Fibroblast of skin of right biceps (primary cell): ENCODE results near the gene SRL.
A peak's percentile ranks its signal among the peaks of the same experiment; 100 is the strongest.
"Not testable (repeated sequence)": the region's sequence is repeated elsewhere in the genome, so short reads cannot be mapped to it uniquely, and the experiment has no call there.

ENCODE experiments used
- DNase-seq: peaks from one replicate; pipeline ENCODE4 v3.0.0-alpha.2; 2013

SRL gene

DNA sequence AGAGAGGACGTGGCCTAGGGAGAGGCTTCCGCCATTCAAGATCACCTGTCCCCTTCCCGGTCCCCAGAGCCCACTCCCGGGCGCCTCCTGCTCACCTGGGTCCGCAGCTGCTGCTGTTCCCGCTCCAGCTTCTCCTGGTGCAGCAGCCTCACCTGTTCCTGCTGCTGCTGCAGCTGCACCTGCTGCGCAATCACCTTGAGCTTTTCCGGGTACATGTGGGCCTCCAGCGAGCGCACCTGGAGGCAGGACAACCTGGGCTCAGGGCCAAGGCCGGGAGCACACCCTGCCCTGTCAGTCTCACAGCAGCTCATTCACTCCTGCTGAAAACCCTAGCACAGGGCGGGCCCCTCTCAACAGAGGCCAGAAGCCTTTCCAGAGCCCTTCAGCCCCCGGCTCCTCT lies 18.5 kb upstream of the SRL start:
- no peak for DNase-seq

DNA sequence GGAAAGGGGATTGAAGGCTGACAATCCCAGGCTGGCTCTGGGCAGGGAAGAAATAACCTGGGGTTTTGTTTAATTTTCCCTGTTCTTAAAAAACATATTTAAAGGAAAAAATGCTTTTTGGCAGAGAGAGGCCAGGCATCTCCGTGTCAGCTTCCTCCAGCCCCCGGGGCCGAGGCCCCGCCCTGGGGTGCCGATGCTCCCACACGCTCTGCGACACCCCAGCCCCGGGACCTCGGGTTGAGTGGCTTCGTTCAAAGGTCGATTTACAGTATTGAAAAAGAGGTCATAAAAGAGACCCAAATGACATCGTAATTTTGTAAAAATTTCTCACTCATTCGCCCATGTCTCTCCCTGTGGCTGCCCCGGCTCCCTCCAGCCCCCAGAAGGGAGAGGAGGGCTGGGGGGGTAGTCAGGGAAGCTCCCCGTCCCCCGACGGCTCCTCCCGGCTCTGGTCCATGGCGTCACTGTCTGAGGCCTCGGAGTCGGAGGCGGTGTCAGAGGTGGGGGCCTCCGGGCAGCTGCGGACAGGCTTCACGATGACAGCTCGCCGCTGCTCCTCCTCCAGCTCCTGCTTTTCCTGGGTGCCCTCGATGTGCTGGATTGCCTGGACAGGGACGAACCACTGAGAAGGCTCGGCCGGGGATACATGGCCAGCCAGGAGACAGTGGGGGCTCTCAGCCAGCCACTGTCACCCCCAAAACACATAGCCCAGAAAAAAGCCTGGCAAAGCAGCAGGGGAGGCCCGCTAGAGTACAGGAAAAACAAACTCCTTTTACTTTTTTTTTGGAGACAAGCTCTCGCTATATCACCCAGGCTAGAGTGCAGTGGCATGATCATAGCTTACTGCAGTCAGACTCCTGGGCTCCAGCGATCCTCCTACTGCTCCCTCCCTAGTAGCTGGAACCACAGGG lies 16.0 kb upstream of the SRL start:
- no peak for DNase-seq

DNA sequence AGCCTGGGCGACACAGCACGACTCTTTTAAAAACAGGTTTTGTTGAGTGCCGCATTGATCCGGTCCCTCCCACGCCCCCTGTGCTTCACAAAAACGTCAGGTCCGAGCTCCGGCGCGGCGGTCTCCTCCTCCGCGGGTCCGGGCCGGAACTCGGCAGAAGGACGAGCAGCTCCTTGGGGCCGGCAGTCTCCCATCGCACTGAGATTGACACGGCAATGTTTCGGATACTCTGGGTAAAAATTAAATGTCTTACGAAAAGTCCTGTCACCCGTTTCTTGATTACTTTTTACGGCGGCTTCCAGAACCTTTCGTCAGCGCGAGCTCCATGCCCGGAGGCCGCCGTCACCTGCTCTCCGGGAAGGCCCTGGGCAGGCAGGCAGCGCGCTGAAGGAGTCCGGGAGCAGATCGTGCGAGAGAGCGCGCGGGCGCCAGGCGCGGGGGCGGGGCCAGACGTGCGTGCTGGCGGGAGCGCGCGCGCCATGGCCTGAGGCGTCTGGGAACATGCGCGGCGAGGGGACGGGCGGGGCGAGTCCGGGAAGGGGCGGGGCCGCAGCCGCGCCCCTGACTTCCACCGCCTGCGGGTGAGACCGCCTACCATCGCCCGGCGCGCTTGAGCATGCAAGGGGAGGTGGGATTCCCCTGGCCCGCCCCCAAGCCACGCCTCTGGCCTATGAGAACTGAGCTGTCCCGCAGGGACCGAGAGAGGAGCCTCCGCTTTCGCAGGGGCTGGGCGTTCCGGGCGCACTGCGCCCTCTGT lies 11.7 kb upstream of the SRL start:
- peak; percentile 100 for DNase-seq

DNA sequence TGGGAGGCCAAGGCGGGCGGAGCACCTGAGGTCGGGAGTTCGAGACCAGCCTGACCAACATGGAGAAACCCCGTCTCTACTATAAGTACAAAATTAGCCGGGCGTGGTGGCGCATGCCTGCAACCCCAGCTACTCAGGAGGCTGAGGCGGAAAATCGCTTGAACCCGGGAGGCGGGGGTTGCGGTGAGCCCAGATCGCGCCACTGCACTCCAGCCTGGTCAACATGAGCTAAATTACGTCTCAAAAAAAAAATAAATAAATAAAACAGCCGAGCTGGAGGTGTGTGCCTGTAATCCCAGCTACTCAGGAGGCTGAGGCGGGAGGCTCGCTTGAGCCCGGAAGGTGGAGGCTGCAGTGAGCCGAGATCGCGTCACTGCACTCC lies 11.1 kb upstream of the SRL start:
- DNase-seq: not testable (repeated sequence)

DNA sequence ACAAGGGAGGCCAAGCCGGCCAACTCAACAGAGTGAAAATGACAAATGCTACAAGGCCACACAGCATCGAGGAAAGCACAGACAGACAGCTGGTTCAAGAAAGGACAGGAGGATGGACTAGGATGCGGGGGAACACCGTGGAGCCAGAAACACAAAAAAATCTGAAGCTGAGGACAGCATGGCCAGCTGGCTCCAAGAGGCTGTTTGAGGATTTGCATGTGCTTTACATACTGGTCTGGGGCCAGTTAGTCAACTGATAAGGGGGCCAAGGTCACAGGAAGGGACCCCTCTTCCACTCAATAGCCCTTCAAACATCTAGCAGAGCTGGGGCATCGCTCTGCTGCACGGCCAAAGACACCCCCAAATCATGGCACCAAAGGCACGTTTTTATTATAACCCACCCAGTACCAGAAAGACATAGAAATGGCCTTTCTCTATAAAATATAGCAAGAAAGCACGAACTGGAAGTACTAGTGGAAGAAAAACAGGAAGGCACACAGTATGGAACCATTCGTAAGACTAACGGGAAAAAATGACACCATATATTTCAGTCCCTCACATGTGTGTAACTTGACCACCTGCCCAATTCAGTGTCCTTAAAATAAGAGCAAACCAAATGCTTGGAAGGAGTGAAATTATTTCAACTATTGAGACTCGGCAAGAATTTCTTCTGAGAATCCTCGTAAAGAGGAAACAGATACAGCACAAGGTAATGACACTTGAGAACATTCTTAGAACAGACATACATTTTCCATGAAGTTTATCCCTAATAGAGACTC lies 7.8 kb upstream of the SRL start:
- no peak for DNase-seq

DNA sequence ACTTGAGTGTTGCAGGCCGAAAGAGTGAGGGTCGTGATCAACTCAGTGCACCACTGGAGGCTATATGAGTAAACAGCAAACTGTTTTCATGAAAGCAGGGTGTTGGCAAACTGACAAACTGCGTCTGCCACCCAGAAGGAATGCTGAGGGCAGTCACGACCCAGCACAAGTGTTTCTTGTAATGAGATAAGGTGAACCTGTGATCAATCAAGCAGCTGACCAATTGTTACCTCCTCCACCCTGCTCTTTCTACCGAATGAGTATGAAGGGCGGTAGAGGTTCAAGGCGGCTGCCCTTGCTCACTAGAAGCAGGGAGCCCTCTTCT lies 5.5 kb upstream of the SRL start:
- DNase-seq: no peak

DNA sequence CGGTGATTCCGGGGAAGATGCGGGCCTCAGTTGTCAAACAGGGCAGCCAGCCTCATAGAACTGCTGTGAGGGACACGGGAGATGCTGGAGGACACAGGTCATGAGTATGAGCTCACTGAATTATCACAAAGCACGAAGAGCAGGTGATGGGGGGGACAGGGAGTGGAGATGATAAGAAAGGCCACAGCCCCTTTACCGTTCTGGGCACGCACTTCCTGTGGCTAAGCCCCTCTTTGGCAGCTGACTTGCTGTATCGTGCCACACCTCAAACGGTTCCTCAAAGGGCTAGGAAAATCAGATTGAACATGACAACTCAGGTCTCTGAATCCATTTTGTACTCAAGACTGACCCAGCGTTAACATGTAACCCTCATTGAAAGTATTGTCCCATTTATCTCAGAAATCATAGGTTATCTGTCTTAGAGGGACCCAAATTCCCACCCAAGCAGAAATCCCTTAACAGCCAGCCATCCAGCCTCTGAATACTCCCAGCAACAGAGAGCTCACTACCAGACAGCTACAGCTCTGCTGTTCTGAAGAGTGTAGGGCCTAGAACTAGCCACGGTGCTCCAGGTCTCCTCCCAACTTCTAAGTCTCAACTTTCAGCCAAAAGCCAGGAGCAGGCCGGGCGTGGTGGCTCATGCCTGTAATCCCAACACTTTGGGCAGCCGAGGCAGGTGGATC lies 5.0 kb upstream of the SRL start:
- no peak for DNase-seq

DNA sequence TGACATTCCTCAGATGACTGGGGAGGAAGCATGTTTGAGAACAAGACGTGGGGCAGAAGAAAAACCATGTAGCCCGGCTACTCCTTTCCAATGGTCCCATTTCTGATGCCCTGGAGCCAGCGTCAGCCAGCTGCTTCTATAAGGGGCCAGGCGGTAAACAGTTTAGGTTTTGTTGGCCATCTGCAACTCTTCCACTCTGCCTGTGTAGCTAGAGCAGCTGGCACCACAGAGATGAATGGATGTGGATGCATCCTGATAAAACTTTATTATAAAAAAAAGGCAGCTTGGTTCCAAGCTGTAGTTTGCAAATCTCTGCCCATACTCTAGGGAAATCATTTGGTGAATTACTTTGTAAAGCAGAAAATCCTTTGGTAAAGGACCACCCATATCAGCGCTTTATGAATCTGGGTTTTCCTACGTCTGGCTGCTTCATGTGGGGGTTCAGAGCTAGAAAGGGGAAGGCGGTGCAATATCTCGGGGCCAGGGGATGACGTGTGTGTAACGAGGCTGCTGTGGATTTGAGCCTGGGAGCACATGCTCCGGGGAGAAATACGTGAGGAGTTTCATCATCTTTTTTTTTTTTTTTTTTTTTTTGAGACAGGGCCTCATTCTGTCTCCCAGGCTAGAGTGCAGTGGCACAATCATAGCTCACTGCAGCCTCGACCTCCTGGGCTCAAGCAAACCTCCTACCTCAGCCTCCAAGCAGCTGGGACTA lies 3.4 kb upstream of the SRL start:
- peak; percentile 45 for DNase-seq

DNA sequence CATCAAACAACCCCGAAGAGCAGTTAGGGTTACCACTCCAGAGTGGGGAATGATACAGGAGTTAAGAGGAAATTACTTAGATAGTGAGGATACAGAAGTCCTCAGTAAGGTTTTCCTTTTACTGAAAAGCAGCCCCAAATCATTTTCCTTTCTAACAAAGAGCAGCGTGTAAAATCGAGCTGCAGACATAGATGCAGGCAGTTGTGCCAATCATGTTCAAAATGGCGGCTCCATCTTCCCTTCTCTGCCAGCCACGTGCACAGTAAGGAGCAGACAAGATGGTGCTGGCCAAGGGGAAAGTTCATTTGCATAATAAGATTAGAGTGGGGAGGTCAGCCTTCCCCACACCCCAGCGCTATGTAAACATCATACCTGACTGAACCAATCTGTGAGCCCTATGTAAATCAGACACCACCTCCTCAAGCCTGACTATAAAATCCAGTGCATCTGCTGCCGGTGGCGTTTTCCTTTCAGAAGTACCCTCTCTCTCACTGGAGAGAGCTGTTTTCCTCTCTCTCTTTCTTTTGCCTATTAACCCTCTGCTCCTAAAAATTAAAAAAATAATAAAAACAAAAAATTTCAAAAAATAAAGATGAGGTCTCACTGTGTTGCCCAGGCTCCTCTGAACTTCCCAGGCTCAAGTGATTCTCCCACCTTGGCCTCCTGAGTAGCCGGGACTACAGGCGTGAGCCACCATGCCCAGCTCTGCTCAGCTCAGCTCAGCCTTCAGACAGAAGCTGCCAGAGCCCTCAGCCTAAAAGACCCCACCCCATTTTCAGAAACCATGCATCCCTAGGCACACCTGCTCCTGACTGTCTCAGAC lies 2.6 kb upstream of the SRL start:
- no peak for DNase-seq

DNA sequence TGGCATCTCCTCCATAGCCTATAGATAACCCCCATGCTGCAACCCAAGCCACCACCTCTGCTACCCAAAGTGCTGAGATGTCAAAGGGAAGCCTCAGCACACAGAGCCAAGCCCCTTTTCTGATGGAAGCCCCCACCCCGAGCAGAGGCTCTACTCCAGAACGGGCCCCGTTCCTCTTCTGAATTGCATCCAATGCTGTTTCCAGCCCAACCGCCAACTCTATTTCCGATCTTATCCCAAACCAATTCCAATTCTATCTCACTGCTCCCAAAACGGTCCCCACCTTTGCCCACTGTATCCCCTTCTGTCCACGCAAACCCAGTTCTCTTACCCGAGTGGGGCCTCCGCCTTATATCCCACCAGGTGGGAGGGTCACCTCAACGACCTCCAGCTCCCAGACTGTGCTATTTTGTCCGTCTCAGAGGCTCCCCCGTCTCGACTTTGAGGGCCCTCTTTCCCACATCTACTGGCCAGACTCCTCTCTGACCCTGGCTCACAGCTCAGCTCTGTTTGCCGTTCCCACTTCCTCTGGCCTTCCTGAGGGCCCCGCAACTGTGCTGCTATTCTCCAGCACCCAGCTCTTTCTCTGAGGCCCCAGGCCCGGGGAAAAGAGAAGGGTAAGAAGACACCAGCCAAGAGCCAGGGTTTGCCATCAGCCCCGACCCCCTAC lies 487 bp downstream of the SRL start:
- no peak for DNase-seq

DNA sequence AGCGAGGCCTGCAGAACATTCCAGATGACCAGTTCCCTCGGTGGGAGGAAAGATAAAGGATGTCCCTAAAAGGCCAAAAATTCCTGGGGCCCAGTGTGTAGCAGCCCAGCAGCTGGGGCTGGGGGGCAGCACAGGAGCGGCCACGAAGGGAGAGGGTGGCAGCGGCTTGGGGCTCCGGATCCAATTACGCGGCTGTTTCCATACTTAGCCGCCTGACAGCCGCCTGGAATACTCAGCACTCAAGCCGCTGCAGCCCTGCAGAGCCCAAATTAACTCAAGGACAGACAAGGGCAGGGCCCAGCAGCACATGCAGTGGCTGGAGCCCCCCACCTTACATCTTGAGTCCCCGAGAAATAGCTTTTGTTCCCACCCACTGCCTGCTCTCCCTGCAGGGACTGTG lies 1.3 kb downstream of the SRL start:
- DNase-seq: no peak

DNA sequence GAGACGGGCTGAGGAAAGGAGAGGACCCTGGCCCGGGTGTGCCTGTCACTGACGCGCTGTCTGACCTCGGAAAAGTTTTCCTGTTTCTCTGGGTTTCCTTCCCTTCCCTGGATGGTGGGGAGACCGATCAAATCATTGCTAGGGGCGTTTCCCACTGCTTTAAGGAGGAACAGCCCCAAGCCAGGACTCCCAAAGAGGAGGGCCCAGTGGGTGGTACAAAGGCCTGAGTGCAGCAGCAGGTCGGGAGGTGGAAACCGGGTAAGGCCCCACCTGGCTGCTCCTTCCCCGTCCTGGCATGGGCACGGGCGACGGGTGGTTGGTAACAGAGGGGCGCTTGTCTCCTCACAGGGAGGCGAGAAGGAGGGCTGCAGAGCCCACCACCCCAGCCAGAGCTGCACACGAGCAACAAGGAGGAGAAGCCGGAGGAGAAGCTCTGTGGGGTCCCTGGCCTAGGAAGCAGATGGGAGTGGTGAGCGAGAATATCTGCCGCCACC lies 2.2 kb downstream of the SRL start:
- no peak for DNase-seq

DNA sequence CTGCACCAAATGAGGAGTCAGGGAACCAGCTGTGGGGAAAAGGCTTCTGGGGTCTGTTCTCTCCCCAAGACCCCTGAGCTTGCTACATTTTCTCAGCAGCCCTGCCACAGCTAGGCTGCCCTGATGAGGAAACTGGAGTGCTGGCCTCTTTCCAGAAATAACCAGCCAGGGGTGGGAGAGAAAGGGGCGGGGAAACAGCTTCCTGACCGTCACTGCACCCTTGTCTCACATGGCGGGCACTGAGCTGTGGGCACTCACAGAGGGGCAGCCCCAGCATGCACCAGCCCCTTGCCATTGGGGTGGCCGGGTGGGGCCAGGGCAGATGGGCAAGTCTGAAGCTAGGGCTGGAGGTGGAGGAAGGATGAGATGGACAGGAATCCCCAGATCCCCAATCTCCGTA lies 2.9 kb downstream of the SRL start:
- DNase-seq: no peak

DNA sequence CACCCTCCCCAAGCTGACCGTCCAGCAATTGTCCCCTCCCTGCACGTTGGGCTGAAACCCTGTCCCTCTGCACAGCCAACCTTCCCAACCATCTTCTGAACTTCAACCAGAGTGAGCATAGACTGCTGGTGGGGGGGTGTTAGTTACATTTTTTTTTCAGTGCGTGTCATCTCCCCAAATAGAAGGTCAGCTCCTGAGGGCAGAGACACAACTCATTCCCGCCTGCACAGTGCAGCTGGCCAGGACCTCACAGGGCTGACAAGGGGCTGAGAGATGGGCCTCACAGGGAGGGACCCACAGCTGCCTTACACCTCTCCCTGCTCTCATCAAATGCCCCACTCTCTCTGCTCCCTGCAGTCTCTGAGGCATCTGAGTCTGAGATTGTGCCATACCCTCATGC lies 8.4 kb downstream of the SRL start:
- no peak for DNase-seq

DNA sequence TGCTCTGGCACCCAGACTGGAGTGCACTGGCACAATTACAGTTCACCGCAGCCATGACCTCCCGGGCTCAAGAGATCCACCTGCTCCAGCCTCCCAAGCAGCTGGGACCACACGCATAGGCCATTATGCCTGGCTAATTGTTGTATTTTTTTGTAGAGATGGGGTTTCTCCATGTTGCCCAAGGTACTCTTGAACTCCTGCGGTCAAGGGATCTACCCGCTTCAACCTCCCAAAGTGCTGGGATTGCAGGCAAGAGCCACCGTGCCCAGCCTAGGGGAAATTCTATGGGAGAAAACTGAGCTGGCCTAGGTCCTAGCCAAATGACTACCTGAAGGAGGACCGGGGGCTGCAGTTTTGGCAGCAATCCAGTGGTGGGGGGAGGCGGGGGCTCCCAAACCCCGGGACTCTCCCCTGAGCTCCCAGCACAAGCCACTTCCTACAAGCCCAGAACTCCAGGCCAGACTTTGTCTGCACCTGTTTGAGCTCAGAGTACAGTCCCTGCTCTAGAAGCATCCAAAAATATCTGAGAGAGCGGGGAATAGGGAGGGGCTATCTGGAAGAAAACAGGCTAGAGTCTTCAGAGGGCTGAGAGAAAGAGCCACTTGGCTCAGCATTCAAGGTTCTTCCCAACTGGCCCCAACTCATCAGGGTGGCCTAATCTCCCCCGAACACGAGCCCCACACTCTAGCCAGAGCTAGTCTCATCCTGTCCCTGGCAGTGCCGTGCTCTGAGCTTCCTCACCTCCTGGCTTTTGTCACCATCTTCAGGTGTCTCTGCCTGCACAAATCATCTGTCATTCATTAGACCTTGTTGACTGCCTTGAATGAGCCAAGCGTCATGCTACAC lies 9.1 kb downstream of the SRL start:
- no peak for DNase-seq

DNA sequence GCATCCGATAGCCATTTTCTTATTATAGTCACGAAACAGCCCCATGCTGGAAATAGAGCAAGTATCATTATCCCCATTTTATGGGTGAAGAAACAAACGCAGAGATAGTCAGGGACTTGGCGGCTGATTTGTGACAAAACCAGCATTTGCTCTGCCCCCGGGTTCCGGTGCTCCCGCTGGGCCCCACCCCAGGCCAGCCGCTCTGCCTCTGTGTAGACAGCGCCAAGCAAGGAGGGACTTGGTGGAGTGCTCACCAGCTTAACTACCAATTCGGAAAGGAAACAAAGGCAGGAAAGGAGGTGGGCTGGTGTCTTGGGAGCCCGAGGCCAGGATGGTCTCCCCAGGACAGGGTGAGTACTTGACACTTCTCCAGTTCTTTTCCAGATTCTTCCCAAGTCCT lies 10.0 kb downstream of the SRL start:
- no peak for DNase-seq

DNA sequence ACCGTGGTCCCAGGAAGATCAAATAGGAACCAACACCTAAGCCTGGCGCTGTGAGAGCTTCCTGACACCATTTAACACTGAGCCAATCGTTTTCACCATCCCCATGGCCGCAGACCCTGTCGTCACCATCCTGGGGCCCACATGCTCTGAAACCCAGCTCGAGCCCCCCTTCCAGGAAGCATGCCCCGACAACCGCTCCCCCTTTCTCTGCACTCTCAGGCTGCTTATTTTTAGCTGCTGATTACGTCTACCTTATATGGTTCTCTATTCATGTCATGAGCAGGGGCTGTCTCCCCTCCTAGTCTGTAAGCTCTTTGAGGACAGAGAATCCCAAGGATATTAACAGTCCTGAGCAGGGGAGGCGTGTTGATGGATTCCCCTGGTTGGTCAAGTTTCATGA lies 10.5 kb downstream of the SRL start:
- no peak for DNase-seq

DNA sequence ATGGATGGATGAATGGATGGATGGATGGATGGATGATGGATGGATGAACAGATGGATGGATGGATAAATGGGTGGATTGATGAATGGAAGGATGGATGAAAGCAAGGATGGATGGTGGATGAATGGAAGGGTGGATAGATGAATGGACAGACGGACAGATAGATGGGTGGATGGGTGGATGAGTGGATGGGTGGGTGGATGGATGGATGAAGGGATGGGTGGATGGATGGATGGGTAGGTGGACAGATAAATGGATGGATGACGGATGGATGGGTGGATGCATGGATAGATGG lies 14.9 kb downstream of the SRL start:
- no peak for DNase-seq

DNA sequence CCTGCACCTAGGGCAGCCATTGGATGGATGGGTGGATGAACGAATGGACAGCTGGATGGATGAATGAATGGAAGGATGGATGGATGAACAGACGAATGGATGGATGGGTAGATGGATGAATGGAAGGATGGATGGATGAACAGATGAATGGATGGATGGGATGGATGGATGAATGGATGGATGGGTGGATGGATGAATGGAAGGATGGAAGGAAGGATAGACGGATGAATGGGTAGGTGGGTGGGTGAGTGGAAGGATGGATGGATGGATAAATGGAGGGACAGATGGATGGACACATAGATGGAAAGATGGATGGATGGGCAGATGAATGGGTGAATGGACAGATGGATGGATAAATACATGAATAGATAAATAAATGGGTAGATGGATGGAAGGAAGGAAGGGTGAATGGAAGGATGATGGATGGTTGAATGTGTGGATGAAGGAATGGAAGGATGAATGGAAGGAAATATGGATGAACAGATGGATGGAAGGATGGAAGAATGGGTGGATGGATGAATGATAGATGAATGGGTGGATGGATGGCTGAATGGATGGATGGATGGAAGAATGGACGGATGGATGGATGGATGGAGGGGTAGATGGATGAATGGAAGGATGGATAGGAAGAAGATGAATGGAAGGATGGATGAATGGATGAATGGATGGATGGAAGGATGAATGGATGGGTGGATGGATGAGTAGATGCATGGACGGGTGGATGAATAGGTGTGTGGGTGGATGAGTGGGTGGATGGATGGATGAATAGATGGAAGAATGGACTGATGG lies 15.4 kb downstream of the SRL start:
- DNase-seq: no peak
